ENCODE results near the gene NR3C2. TPM values are rescaled to one million over a fixed set of nuclear protein-coding genes. Genes with fewer than 3 reads are reported as not detected.

NR3C2 gene
- total RNA-seq, 2 experiments from 2014 or later = 2.0 to 5.2 TPM

GRCh38 chr4:148041606-148042329 is 400.4 kb downstream of the NR3C2 start:
- Histone ChIP-seq H3K27ac (ENCODE audit: low read depth, low read length, poor library complexity, severe bottlenecking) (no peak overlapping the region), H3K4me2 (ENCODE audit: low read length) (no peak overlapping the region), H3K79me2 (ENCODE audit: insufficient read depth, low read depth, low read length) (no peaks in the 10 kb centered on the region), H4K20me1 (ENCODE audit: insufficient read depth, low read length) (no peaks in the 10 kb centered on the region), H3K36me3 (ENCODE audit: insufficient read depth, low read length) (no peaks in the 10 kb centered on the region), H3K4me3 (ENCODE audit: low read depth, low read length, poor library complexity, severe bottlenecking) (no peak overlapping the region), H3K9me2 (ENCODE audit: insufficient read depth, low read length) (no peaks in the 10 kb centered on the region), H3K9me3 (ENCODE audit: low read length) (no peaks in the 10 kb centered on the region), H3K4me1 (ENCODE audit: insufficient read depth, low read length, poor library complexity, severe bottlenecking) (no peaks in the 10 kb centered on the region), H2AFZ (ENCODE audit: low read length) (no peak overlapping the region)
- intact Hi-C loops (cut with micrococcal nuclease; ENCODE audit: unreplicated experiment) = no loop called here
- no TSS peak for BruUV-seq (replicated peaks)
- ChIA-PET CTCF (ENCODE audit: unreplicated experiment) (interaction anchor here (1.0 kb wide), 1 partner anchor 12 kb away, joined by 3 read pairs; no protein-coding TSS in a partner anchor), POLR2A (interaction anchor here (0.6 to 1.1 kb wide), 3 partner anchors 64 to 438 kb away, joined by 3 to 4 read pairs (median 3); no protein-coding TSS in a partner anchor)
- no peak for DNase-seq (ENCODE audit: low spot score)
- TF ChIP-seq EZH2phosphoT487 (IDR thresholded peaks at IDR 0.05; ENCODE audit: borderline replicate concordance, low read depth, low read length) = no peak
- TF ChIP-seq CTCF (conservative IDR thresholded peaks at IDR 0.05; ENCODE audit: low read length) = no peak

- intact Hi-C loops (cut with micrococcal nuclease; ENCODE audit: unreplicated experiment) = no loop called here
- H3K27ac ChIP-seq (ENCODE audit: low read depth, low read length, poor library complexity, severe bottlenecking) = no peak overlapping the region
- no peaks in the 10 kb centered on the region for H3K9me2 ChIP-seq (ENCODE audit: insufficient read depth, low read length)
- no peak for TF ChIP-seq CTCF (conservative IDR thresholded peaks at IDR 0.05; ENCODE audit: low read length)
- TF ChIP-seq EZH2phosphoT487 (IDR thresholded peaks at IDR 0.05; ENCODE audit: borderline replicate concordance, low read depth, low read length) = no peak
- DNase-seq (ENCODE audit: low spot score) = no peak
- H3K79me2 ChIP-seq (ENCODE audit: insufficient read depth, low read depth, low read length) = no peaks in the 10 kb centered on the region
- no peaks in the 10 kb centered on the region for H3K9me3 ChIP-seq (ENCODE audit: low read length)
- POLR2A ChIA-PET = interaction anchor here (0.7 kb wide), 1 partner anchor 414 kb away, joined by 3 read pairs; no protein-coding TSS in a partner anchor
- no peaks in the 10 kb centered on the region for H4K20me1 ChIP-seq (ENCODE audit: insufficient read depth, low read length)
- CTCF ChIA-PET (ENCODE audit: unreplicated experiment) = no interaction called here
- H3K4me2 ChIP-seq (ENCODE audit: low read length) = no peak overlapping the region
- BruUV-seq (replicated peaks) = no TSS peak
- no peaks in the 10 kb centered on the region for H3K36me3 ChIP-seq (ENCODE audit: insufficient read depth, low read length)
- H3K4me1 ChIP-seq (ENCODE audit: insufficient read depth, low read length, poor library complexity, severe bottlenecking) = no peaks in the 10 kb centered on the region
- H2AFZ ChIP-seq (ENCODE audit: low read length) = no peak overlapping the region
- no peak overlapping the region for H3K4me3 ChIP-seq (ENCODE audit: low read depth, low read length, poor library complexity, severe bottlenecking)
Measured at GRCh38 chr4:148034813-148035212, 407.4 kb downstream of the NR3C2 start.

Measured in OCI-LY7 (cell line).